OCI-LY1 (cell line): ENCODE measurements around the gene ALG3.

ENCODE experiments used
- H2AFZ ChIP-seq: fragments of 200-600 bp; sonication (generic), shearing (Covaris generic); 2 replicates; pipeline ENCODE4 v1.6.0; 2014; ENCODE audit warnings: antibody characterized with exemption, mild to moderate bottlenecking, low read length
- H3F3A ChIP-seq: fragments of 200-600 bp; sonication (generic), shearing (Covaris generic); 2 replicates; pipeline ENCODE4 v1.6.0; 2014; ENCODE audit warnings: mild to moderate bottlenecking, antibody characterized with exemption, low read length, moderate library complexity; ENCODE audit not compliant: insufficient read depth
- H3K27ac ChIP-seq: fragments of 200-600 bp; sonication (generic); 2 replicates; pipeline ENCODE4 v1.5.1; 2014; ENCODE audit warnings: low read length, mixed run types, mild to moderate bottlenecking, low read depth; ENCODE audit not compliant: poor library complexity, severe bottlenecking
- H3K27me3 ChIP-seq: fragments of 200-600 bp; sonication (generic); 2 replicates; pipeline ENCODE4 v1.6.0; 2014; ENCODE audit warnings: antibody characterized with exemption, mild to moderate bottlenecking, low read length, moderate library complexity; ENCODE audit not compliant: insufficient read depth
- H3K36me3 ChIP-seq: fragments of 200-600 bp; sonication (generic); 2 replicates; pipeline ENCODE4 v1.6.1; 2014; ENCODE audit warnings: mild to moderate bottlenecking, antibody characterized with exemption, low read length, moderate library complexity, mixed read lengths; ENCODE audit not compliant: insufficient read depth
- H3K4me1 ChIP-seq: fragments of 200-600 bp; sonication (generic); 2 replicates; pipeline ENCODE4 v1.5.1; 2014; ENCODE audit warnings: mild to moderate bottlenecking, low read length, moderate library complexity; ENCODE audit not compliant: insufficient read depth, severe bottlenecking
- H3K4me2 ChIP-seq: fragments of 200-600 bp; sonication (generic), shearing (Covaris generic); 2 replicates; pipeline ENCODE4 v1.6.1; 2014; ENCODE audit warnings: low read length
- H3K4me3 ChIP-seq: fragments of 200-600 bp; sonication (generic); 2 replicates; pipeline ENCODE4 v1.5.1; 2014; ENCODE audit warnings: low read length, low read depth, mild to moderate bottlenecking, mixed read lengths; ENCODE audit not compliant: poor library complexity, severe bottlenecking
- H3K79me2 ChIP-seq: fragments of 200-600 bp; shearing (Covaris generic); 2 replicates; pipeline ENCODE4 v1.6.1; 2016; ENCODE audit warnings: mixed run types, low read length, mixed read lengths; ENCODE audit not compliant: insufficient read depth
- H3K9ac ChIP-seq: fragments of 200-600 bp; sonication (generic), shearing (Covaris generic); 2 replicates; pipeline ENCODE4 v1.6.1; 2014; ENCODE audit warnings: mild to moderate bottlenecking, low read length, mixed read lengths
- H3K9me2 ChIP-seq: fragments of 200-600 bp; sonication (generic), shearing (Covaris generic); 2 replicates; pipeline ENCODE4 v1.6.1; 2014; ENCODE audit warnings: low read depth, mild to moderate bottlenecking, low read length, mixed read lengths
- H3K9me3 ChIP-seq: fragments of 200-600 bp; shearing (Covaris generic); 2 replicates; pipeline ENCODE4 v1.6.1; 2014; ENCODE audit warnings: low read length, mixed read lengths
- H4K20me1 ChIP-seq: fragments of 200-600 bp; sonication (generic), shearing (Covaris generic); 2 replicates; pipeline ENCODE4 v1.6.0; 2016; ENCODE audit warnings: mild to moderate bottlenecking, low read length; ENCODE audit not compliant: insufficient read depth
- EZH2 ChIP-seq: fragments of 200-600 bp; sonication (generic), shearing (Covaris generic); IDR thresholded peaks from 2 replicates; pipeline ENCODE4 v1.8.0; 2017; ENCODE audit warnings: borderline replicate concordance, mixed run types, mild to moderate bottlenecking, antibody characterized with exemption, low read length, moderate library complexity, mixed read lengths
- TF ChIP-seq, protein P1 (sequence below): fragments of 200-600 bp; sonication (generic), shearing (Covaris generic); IDR thresholded peaks from 2 replicates; pipeline ENCODE4 v1.5.1; 2017; ENCODE audit warnings: mild to moderate bottlenecking, antibody characterized with exemption, low read length, moderate library complexity, mixed read lengths

Gene ALG3

DNA sequence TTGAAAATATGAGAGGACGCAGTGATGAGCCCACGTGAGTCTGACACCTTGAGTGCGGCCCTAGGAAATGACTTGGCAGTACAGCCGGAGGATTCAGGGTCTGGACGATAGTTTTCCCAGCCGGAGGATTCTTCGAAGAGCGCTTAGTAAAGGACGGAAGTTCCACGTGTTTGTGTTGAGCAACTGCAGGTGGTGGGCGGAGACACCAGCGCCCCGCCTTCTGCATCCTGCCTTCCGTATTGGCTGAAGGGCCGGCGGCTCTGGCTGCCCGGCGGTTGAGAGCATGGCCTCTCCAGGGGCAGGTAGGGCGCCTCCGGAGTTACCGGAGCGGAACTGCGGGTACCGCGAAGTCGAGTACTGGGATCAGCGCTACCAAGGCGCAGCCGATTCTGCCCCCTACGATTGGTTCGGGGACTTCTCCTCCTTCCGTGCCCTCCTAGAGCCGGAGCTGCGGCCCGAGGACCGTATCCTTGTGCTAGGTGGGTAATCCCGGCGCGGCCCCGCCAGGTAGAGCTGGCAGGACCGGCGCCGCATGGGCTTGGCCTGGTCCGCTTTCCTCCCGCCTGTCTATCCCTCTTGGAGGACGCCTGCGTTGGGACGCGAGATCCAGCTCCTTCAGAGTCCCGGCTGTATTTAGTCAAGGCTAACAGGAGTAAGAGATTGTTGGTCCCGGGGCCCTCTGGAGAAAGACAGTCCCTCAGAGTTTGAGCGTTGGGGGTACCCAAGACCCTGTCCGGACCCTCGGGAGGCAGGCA lies 827 bp upstream of the ALG3 start, which contains the start of gene EEF1AKMT4:
EEF1AKMT4 (plus strand) TSS at position 261 of the 755 bp plus-strand sequence; CDS start at position 284, 23 bp downstream.
- H3K27ac ChIP-seq, result peak within 1 kb of the TSS; percentile 94
- no peak for TF ChIP-seq EZH2
- TF ChIP-seq, protein P1, sequence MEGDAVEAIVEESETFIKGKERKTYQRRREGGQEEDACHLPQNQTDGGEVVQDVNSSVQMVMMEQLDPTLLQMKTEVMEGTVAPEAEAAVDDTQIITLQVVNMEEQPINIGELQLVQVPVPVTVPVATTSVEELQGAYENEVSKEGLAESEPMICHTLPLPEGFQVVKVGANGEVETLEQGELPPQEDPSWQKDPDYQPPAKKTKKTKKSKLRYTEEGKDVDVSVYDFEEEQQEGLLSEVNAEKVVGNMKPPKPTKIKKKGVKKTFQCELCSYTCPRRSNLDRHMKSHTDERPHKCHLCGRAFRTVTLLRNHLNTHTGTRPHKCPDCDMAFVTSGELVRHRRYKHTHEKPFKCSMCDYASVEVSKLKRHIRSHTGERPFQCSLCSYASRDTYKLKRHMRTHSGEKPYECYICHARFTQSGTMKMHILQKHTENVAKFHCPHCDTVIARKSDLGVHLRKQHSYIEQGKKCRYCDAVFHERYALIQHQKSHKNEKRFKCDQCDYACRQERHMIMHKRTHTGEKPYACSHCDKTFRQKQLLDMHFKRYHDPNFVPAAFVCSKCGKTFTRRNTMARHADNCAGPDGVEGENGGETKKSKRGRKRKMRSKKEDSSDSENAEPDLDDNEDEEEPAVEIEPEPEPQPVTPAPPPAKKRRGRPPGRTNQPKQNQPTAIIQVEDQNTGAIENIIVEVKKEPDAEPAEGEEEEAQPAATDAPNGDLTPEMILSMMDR, result no peak
- no peaks in the 10 kb centered on the region for H4K20me1 ChIP-seq
- H3K4me3 ChIP-seq, result peak within 1 kb of the TSS; percentile 76
- H3K79me2 ChIP-seq, result peaks cover 10% of the 10 kb centered on the region
- H3K9me3 ChIP-seq, result no peaks in the 10 kb centered on the region
- H3K9me2 ChIP-seq, result no peaks in the 10 kb centered on the region
- peaks cover 15% of the 10 kb centered on the region for H3K36me3 ChIP-seq
- peak within 1 kb of the TSS; percentile 98 for H2AFZ ChIP-seq
- no peaks in the 10 kb centered on the region for H3K27me3 ChIP-seq
- no peaks in the 10 kb centered on the region for H3F3A ChIP-seq
- peak within 1 kb of the TSS; percentile 98 for H3K9ac ChIP-seq
- peaks cover 14% of the 10 kb centered on the region for H3K4me1 ChIP-seq
- H3K4me2 ChIP-seq, result peak within 1 kb of the TSS; percentile 99

DNA sequence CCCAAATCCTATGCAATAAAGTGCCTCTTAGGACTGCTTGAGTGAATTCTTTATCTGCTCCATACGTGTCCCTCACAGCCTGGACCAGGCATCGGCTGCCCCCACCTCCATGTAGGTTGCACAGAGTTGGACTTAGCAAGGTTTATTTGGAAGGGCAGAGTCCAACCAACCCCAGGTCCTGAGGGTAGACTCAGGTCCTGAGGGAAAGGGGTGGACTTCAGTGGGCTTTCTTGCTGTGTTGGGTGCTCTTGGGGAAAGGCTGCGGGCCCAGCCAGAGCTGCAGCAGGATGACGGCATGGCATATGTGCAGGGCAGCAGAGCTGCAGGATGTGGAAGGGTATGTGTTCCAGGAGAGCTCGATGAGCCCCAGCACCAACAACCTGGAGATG lies 6.5 kb downstream of the ALG3 start:
- H3K27ac ChIP-seq, result no peak overlapping the region
- H3K4me1 ChIP-seq, result peaks cover under 1% of the 10 kb centered on the region
- H3K27me3 ChIP-seq, result no peaks in the 10 kb centered on the region
- H3K36me3 ChIP-seq, result peaks cover 42% of the 10 kb centered on the region
- no peak overlapping the region for H3K4me2 ChIP-seq
- no peaks in the 10 kb centered on the region for H3K9me2 ChIP-seq
- H3K4me3 ChIP-seq, result no peak overlapping the region
- H4K20me1 ChIP-seq, result no peaks in the 10 kb centered on the region
- no peak overlapping the region for H2AFZ ChIP-seq
- no peaks in the 10 kb centered on the region for H3K79me2 ChIP-seq
- H3K9ac ChIP-seq, result no peak overlapping the region
- no peak for TF ChIP-seq EZH2
- TF ChIP-seq, protein P1, result no peak
- no peaks in the 10 kb centered on the region for H3F3A ChIP-seq
- no peaks in the 10 kb centered on the region for H3K9me3 ChIP-seq

DNA sequence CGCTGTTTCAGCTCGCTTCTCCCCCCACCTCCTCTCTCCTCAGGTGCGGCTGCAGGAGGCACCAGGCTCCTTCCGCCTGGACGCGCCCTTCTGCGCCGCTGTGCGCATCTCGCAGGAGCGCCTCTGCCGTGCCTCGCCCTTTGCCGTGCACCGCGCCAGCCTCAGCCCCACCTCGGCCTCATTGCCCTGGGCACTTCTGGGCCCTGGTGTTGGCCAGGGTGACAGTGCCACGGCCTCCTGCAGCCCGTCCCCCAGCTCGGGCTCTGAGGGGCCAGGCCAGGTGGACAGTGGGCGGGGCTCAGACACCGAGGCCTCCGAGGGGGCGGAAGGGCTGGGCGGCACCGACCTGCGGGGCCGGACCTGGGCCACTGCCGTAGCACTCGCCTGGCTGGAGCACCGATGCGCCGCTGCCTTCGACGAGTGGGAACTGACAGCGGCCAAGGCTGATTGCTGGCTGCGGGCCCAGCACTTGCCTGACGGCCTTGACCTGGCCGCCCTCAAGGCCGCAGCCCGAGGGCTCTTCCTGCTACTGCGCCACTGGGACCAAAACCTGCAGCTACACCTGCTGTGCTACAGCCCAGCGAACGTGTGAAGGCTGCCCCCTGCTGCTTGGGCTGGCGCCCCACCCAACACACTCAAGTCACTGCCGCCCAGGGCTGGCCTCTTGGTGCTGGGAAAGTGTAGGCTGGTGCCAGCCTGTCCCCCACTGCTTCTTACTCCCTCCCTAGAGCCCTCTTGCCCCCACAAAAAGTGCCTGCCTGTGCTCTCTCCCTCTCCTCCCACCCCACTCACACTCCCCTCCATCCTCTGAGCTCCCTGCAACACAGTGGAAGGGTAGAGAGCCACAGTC lies 7.1 kb downstream of the ALG3 start:
- Histone ChIP-seq H3K9me3 (no peaks in the 10 kb centered on the region), H3K4me1 (no peaks in the 10 kb centered on the region), H3K4me3 (no peak overlapping the region), H3K27ac (no peak overlapping the region), H4K20me1 (no peaks in the 10 kb centered on the region), H3K9me2 (no peaks in the 10 kb centered on the region), H3K79me2 (no peaks in the 10 kb centered on the region), H3K27me3 (no peaks in the 10 kb centered on the region), H2AFZ (no peak overlapping the region), H3K4me2 (no peak overlapping the region), H3K36me3 (peaks cover 42% of the 10 kb centered on the region), H3K9ac (no peak overlapping the region), H3F3A (no peaks in the 10 kb centered on the region)
- no peak for TF ChIP-seq EZH2
- TF ChIP-seq, protein P1, result peak; percentile 69
